WERI-Rb-1 (cell line): ENCODE measurements around the gene ABCB11.

Experiments
- DNase-seq: peaks from one replicate; pipeline ENCODE4 v3.0.0-alpha.2; 2020
- H3K27ac ChIP-seq: fragments of 250-450 bp; sonication (Bioruptor Pico); 2 replicates; pipeline ENCODE4 v1.5.1; 2020; ENCODE audit warnings: mild to moderate bottlenecking, moderate library complexity
- H3K27me3 ChIP-seq: fragments of 250-450 bp; sonication (Bioruptor Pico); 2 replicates; pipeline ENCODE4 v1.5.1; 2021; ENCODE audit warnings: mild to moderate bottlenecking, low read depth, moderate library complexity; ENCODE audit not compliant: insufficient read depth, severe bottlenecking
- H3K36me3 ChIP-seq: fragments of 250-450 bp; sonication (Bioruptor Pico); 2 replicates; pipeline ENCODE4 v1.5.1; 2020; ENCODE audit warnings: mild to moderate bottlenecking, moderate library complexity
- H3K4me3 ChIP-seq: 2 replicates; pipeline ENCODE4 v1.5.1; 2011; ENCODE audit warnings: low read depth, mild to moderate bottlenecking, control low read depth, low read length
- H3K9me3 ChIP-seq: fragments of 250-450 bp; sonication (Bioruptor Pico); 2 replicates; pipeline ENCODE4 v1.5.1; 2021; ENCODE audit warnings: mild to moderate bottlenecking, moderate library complexity; ENCODE audit not compliant: severe bottlenecking
- CTCF ChIP-seq: IDR thresholded peaks from 2 replicates; pipeline ENCODE4 v1.5.1; 2011; ENCODE audit warnings: low read depth, mild to moderate bottlenecking, control low read depth, inconsistent platforms, low read length

Gene ABCB11

DNA sequence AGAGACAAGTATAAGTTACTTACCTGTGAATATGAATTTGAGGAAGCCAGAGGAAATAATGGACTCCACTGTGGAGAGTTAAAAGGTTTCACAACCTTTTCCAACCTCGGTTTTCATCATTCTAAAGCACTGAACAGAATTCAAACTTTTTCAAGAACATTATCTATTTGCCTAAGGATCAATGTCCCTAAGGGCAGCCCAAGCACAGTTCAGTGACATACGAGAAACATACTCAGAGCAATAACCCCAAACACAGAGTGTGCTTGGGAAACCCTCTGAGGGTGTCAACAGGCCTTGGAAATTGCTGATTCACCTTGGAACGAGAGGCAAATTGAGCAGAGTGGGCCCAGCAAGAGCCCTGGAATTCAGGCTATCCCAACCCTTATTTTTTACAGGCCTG is at the start of gene ABCB11:
Gene ABCB11 (minus strand): TSS at position 123 of the 400 bp plus-strand sequence. CDS start 13,199 bp downstream, outside the sequence.
- Histone ChIP-seq H3K36me3 (no peaks in the 10 kb centered on the region), H3K4me3 (no peak within 1 kb of the TSS), H3K27me3 (no peaks in the 10 kb centered on the region), H3K27ac (no peak within 1 kb of the TSS), H3K9me3 (no peaks in the 10 kb centered on the region)
- no peak for DNase-seq
- no peak for TF ChIP-seq CTCF

- no peaks in the 10 kb centered on the region for H3K9me3 ChIP-seq
- H3K27me3 ChIP-seq: peaks cover 6% of the 10 kb centered on the region
- H3K36me3 ChIP-seq: no peaks in the 10 kb centered on the region
- no peak for TF ChIP-seq CTCF
- H3K4me3 ChIP-seq: no peak overlapping the region
- no peak for DNase-seq
- no peak overlapping the region for H3K27ac ChIP-seq
Observed at GRCh38 chr2:169080250-169081069, 49.3 kb upstream of the ABCB11 start.

DNA sequence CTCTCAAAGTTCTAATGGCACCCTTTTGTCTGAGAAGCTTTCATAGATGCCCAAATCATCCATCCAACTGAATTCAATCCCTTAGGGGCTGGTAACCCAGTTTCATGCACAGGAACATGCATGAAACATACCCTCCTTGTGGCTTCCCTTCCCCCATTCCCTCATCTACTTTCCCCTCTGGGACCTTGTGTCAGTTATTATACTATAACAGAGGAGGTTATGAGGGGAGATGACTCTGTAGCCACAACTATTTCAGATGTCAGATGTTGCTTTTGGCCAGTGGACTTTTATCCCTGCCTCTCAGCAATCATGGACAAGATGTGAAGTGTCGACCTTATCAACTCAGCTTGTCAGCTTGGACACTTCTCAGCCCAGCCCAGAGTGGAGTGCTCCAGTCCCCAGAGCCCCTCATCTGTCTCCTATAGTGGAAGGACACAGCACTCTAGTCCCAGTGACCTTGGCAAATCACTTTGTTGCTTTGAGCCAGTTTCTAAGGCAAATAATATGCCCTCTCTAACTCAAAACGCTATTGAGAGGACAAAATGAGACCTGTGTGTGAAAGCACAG is 46.6 kb upstream of the ABCB11 start:
- no peak overlapping the region for H3K4me3 ChIP-seq
- H3K27ac ChIP-seq: no peak overlapping the region
- DNase-seq: no peak
- peaks cover 6% of the 10 kb centered on the region for H3K27me3 ChIP-seq
- no peaks in the 10 kb centered on the region for H3K36me3 ChIP-seq
- no peaks in the 10 kb centered on the region for H3K9me3 ChIP-seq
- TF ChIP-seq CTCF: no peak

DNA sequence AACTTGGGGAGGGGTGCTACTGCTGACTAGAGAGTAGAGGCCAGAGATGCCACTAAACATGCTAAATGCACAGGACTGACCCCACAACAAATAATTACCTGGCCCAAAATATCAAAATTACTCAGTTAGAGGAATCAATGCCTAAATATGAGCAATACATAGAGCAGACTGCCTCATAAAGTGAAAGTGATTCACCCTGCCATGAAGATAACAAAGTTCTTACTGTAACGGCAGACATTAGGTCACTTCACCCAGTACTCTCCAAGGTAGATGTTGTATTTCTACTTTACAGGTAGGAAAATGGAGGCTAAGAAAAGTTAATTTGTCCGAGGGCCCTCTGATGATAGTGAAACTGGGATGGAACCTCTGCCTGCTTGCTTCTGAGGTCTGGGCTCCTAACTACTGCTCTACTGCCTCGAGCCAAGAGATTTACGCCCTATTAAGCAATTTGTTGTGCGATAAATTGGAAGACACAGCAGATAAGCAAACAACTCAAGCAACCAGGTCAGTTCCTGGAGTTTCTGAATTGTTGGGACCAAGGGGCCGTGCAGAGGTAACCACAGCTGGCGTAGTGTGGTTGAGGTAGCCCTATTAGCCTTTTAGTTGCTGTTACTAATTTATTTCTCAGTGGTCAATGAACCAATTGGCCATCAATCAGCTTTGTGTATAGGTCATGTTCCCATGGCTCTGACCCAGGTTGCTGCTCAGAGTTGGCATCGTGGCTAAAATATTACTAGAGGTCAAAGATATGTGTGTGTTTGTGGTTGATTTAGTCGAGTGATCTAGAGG is 43.0 kb upstream of the ABCB11 start:
- no peak for TF ChIP-seq CTCF
- no peak for DNase-seq
- Histone ChIP-seq H3K4me3 (no peak overlapping the region), H3K9me3 (no peaks in the 10 kb centered on the region), H3K27me3 (peaks cover 7% of the 10 kb centered on the region), H3K36me3 (no peaks in the 10 kb centered on the region), H3K27ac (no peak overlapping the region)

- H3K9me3 ChIP-seq: no peaks in the 10 kb centered on the region
- no peak overlapping the region for H3K4me3 ChIP-seq
- no peak for TF ChIP-seq CTCF
- no peak overlapping the region for H3K27ac ChIP-seq
- H3K36me3 ChIP-seq: no peaks in the 10 kb centered on the region
- H3K27me3 ChIP-seq: peaks cover 7% of the 10 kb centered on the region
- DNase-seq: no peak
Observed at GRCh38 chr2:169073211-169073962, 42.3 kb upstream of the ABCB11 start.
